Tibial nerve (tissue), 4 donors: ENCODE results near the gene CRYM. TPM values are rescaled to one million over a fixed set of nuclear protein-coding genes. Genes with fewer than 3 reads are reported as not detected.

Experiments used
- DNase-seq, 2 donors: peaks; one replicate each; pipeline ENCODE4 v3.0.0-alpha.2; 2019; ENCODE audit warnings: low spot score in 2 of 2
- H3K27ac ChIP-seq, 4 donors: fragments of 200-600 bp; sonication (generic) in 3 of 4; one replicate each; pipeline ENCODE4 v1.5.1; 2017 to 2019; ENCODE audit warnings: mild to moderate bottlenecking in 1 of 4
- H3K27me3 ChIP-seq, 2 donors: fragments of 200-600 bp; sonication (generic) in 1 of 2; one replicate each; pipeline versions ENCODE4 v1.5.1 to v1.6.0; 2017 to 2019
- H3K36me3 ChIP-seq, 3 donors: fragments of 200-600 bp; sonication (generic); one replicate each; pipeline ENCODE4 v1.5.1; 2018 to 2019
- H3K4me1 ChIP-seq, 4 donors: fragments of 200-600 bp; sonication (generic) in 3 of 4; one replicate each; pipeline ENCODE4 v1.5.1; 2017 to 2019
- H3K4me3 ChIP-seq, 4 donors: fragments of 200-600 bp; sonication (generic) in 3 of 4; one replicate each; pipeline ENCODE4 v1.5.1; 2017 to 2019; ENCODE audit warnings: mild to moderate bottlenecking in 1 of 4, moderate library complexity in 1 of 4
- H3K9me3 ChIP-seq, 4 donors: fragments of 200-600 bp; sonication (generic) in 3 of 4; one replicate each; pipeline ENCODE4 v1.5.1; 2017 to 2019
- CTCF ChIP-seq, 5 experiments: fragments of 200-600 bp in 3 of 5; fragments of 450-650 bp in 2 of 5; sonication (generic) in 3 of 5; IDR thresholded peaks; one replicate each; pipeline ENCODE4 v1.5.1; 2016 to 2019; ENCODE audit warnings: antibody characterized with exemption in 5 of 5, mild to moderate bottlenecking in 3 of 5, moderate library complexity in 2 of 5
- EP300 ChIP-seq, 2 donors: sonication (generic); formaldehyde crosslinking; IDR thresholded peaks; one replicate each; pipeline ENCODE4 v1.6.1; 2017; ENCODE audit warnings: antibody characterized with exemption in 2 of 2, mild to moderate bottlenecking in 1 of 2
- POLR2A ChIP-seq, 2 donors: fragments of 450-650 bp; IDR thresholded peaks; one replicate each; pipeline ENCODE4 v1.6.1; 2017; ENCODE audit warnings: antibody characterized with exemption in 2 of 2, mild to moderate bottlenecking in 2 of 2, moderate library complexity in 2 of 2
- WGBS, 2 donors: methylation state at CpG; one replicate each; pipeline ENCODE4 v1.1.5; 2018; 5-methylcytosine and 5-hydroxymethylcytosine counted together
- total RNA-seq, 4 donors: library from RNA; depleted of rRNA; stranded (reverse); fragments of >200 nt; gene quantifications; one replicate each; pipeline ENCODE4 v1.1.0, GENCODE V29; 2016

CRYM gene
- total RNA-seq, 4 donors from 2014 or later = not detected

GRCh38 chr16:21263640-21264570 lies 14.2 kb downstream of the CRYM start:
- DNase-seq = no peak
- TF ChIP-seq EP300 (IDR thresholded peaks at IDR 0.05) (no peak), POLR2A (IDR thresholded peaks at IDR 0.05) (no peak), CTCF (IDR thresholded peaks at IDR 0.05) (no peak)
- peaks cover 0 to 9% (median 0%) of the 10 kb centered on the region in 4 donors for H3K4me1 ChIP-seq
- no peaks in the 10 kb centered on the region for H3K9me3 ChIP-seq
- no peak overlapping the region for H3K27ac ChIP-seq
- H3K27me3 ChIP-seq = no peaks in the 10 kb centered on the region
- H3K4me3 ChIP-seq = no peak overlapping the region
- WGBS, 2 donors = 34 to 38% methylated on average over 14 of the region's 14 CpGs
- H3K36me3 ChIP-seq = no peaks in the 10 kb centered on the region

GRCh38 chr16:21262779-21263639 lies 15.1 kb downstream of the CRYM start:
- Histone ChIP-seq H3K27ac (no peak overlapping the region), H3K9me3 (no peaks in the 10 kb centered on the region)

GRCh38 chr16:21260870-21261791 lies 17.0 kb downstream of the CRYM start:
- TF ChIP-seq POLR2A (IDR thresholded peaks at IDR 0.05) (no peak), CTCF (IDR thresholded peaks at IDR 0.05) (no peak), EP300 (IDR thresholded peaks at IDR 0.05) (no peak)
- 76 to 82% methylated on average over 9 of the region's 9 CpGs for whole genome bisulfite sequencing, 2 donors

More at GRCh38 chr16:21262779-21263639, 15.1 kb downstream of the CRYM start:
- WGBS, 2 donors = 82 to 83% methylated on average over 12 of the region's 12 CpGs
- Histone ChIP-seq H3K36me3 (no peaks in the 10 kb centered on the region), H3K4me3 (no peak overlapping the region), H3K4me1 (peaks cover 0 to 9% (median 0%) of the 10 kb centered on the region in 4 donors), H3K27me3 (no peaks in the 10 kb centered on the region)
- no peak for DNase-seq
- no peak for TF ChIP-seq EP300 (IDR thresholded peaks at IDR 0.05)
- no peak for TF ChIP-seq POLR2A (IDR thresholded peaks at IDR 0.05)
- TF ChIP-seq CTCF (IDR thresholded peaks at IDR 0.05) = no peak

GRCh38 chr16:21257284-21257683 lies 20.8 kb downstream of the CRYM start:
- Histone ChIP-seq H3K36me3 (no peaks in the 10 kb centered on the region), H3K4me3 (no peak overlapping the region), H3K27me3 (no peaks in the 10 kb centered on the region), H3K4me1 (no peaks in the 10 kb centered on the region), H3K27ac (no peak overlapping the region), H3K9me3 (no peaks in the 10 kb centered on the region)
- no peak for DNase-seq
- 92 to 96% methylated on average over 3 to 4 of the region's 4 CpGs for WGBS, 2 donors
- TF ChIP-seq EP300 (IDR thresholded peaks at IDR 0.05) = no peak
- no peak for TF ChIP-seq POLR2A (IDR thresholded peaks at IDR 0.05)

More at GRCh38 chr16:21260870-21261791, 17.0 kb downstream of the CRYM start:
- Histone ChIP-seq H3K9me3 (no peaks in the 10 kb centered on the region), H3K36me3 (no peaks in the 10 kb centered on the region), H3K4me1 (peaks cover 0 to 9% (median 0%) of the 10 kb centered on the region in 4 donors), H3K4me3 (no peak overlapping the region), H3K27ac (peak overlapping the region in 1 of 4 donors; percentile 34), H3K27me3 (no peaks in the 10 kb centered on the region)
- no peak for DNase-seq

GRCh38 chr16:21256636-21257035 lies 21.5 kb downstream of the CRYM start:
- DNase-seq = no peak
- TF ChIP-seq POLR2A (IDR thresholded peaks at IDR 0.05) = no peak
- no peak for TF ChIP-seq EP300 (IDR thresholded peaks at IDR 0.05)
- TF ChIP-seq CTCF (IDR thresholded peaks at IDR 0.05) = no peak
- H3K4me1 ChIP-seq = no peaks in the 10 kb centered on the region
- WGBS, 2 donors = 85 to 93% methylated on average over 2 of the region's 2 CpGs
- no peaks in the 10 kb centered on the region for H3K36me3 ChIP-seq
- no peaks in the 10 kb centered on the region for H3K9me3 ChIP-seq
- no peak overlapping the region for H3K4me3 ChIP-seq
- H3K27ac ChIP-seq = no peak overlapping the region
- H3K27me3 ChIP-seq = no peaks in the 10 kb centered on the region
